ENCODE results near the gene KLK4.
A peak's percentile ranks its signal among the peaks of the same experiment; 100 is the strongest.

The KLK4 gene

GRCh38 chr19:50921426-50922316, 10.5 kb upstream of the KLK4 start:
- Histone ChIP-seq H3K9ac (no peak overlapping the region), H3K36me3 (ENCODE audit: control insufficient read depth, insufficient read depth, low read length) (no peaks in the 10 kb centered on the region), H3K4me3 (ENCODE audit: low read depth, low read length) (no peak overlapping the region), H2AFZ (peak overlapping the region; percentile 41), H3K9me3 (ENCODE audit: control insufficient read depth, low read length) (no peaks in the 10 kb centered on the region), H3K4me2 (ENCODE audit: low read length) (no peak overlapping the region), H3K27ac (no peak overlapping the region), H3K27me3 (ENCODE audit: control insufficient read depth, insufficient read depth, low read length) (no peaks in the 10 kb centered on the region), H3K4me1 (peaks cover 3% of the 10 kb centered on the region), H3K79me2 (no peaks in the 10 kb centered on the region)
- no peak for TF ChIP-seq CTCF (IDR thresholded peaks at IDR 0.05)

GRCh38 chr19:50916069-50916468, 4.9 kb upstream of the KLK4 start:
- no peaks in the 10 kb centered on the region for H3K36me3 ChIP-seq (ENCODE audit: control insufficient read depth, insufficient read depth, low read length)
- H3K9ac ChIP-seq: no peak overlapping the region
- no peak overlapping the region for H3K4me2 ChIP-seq (ENCODE audit: low read length)
- no peak for TF ChIP-seq CTCF (IDR thresholded peaks at IDR 0.05)
- H3K4me1 ChIP-seq: no peaks in the 10 kb centered on the region
- H3K9me3 ChIP-seq (ENCODE audit: control insufficient read depth, low read length): no peaks in the 10 kb centered on the region
- no peaks in the 10 kb centered on the region for H3K27me3 ChIP-seq (ENCODE audit: control insufficient read depth, insufficient read depth, low read length)
- no peaks in the 10 kb centered on the region for H3K79me2 ChIP-seq
- no peak overlapping the region for H3K27ac ChIP-seq
- no peak overlapping the region for H2AFZ ChIP-seq
- H3K4me3 ChIP-seq (ENCODE audit: low read depth, low read length): no peak overlapping the region

GRCh38 chr19:50912727-50913716, 1.8 kb upstream of the KLK4 start:
- no peaks in the 10 kb centered on the region for H3K36me3 ChIP-seq (ENCODE audit: control insufficient read depth, insufficient read depth, low read length)
- no peak overlapping the region for H3K27ac ChIP-seq
- H3K4me3 ChIP-seq (ENCODE audit: low read depth, low read length): no peak overlapping the region
- H3K4me1 ChIP-seq: peaks cover 3% of the 10 kb centered on the region
- no peaks in the 10 kb centered on the region for H3K27me3 ChIP-seq (ENCODE audit: control insufficient read depth, insufficient read depth, low read length)
- H3K9me3 ChIP-seq (ENCODE audit: control insufficient read depth, low read length): no peaks in the 10 kb centered on the region
- no peaks in the 10 kb centered on the region for H3K79me2 ChIP-seq
- H2AFZ ChIP-seq: no peak overlapping the region
- no peak for TF ChIP-seq CTCF (IDR thresholded peaks at IDR 0.05)
- H3K4me2 ChIP-seq (ENCODE audit: low read length): no peak overlapping the region
- H3K9ac ChIP-seq: no peak overlapping the region

- H3K27me3 ChIP-seq (ENCODE audit: control insufficient read depth, insufficient read depth, low read length): no peaks in the 10 kb centered on the region
- no peak for TF ChIP-seq CTCF (IDR thresholded peaks at IDR 0.05)
Observed at GRCh38 chr19:50912102-50912599, 956 bp upstream of the KLK4 start.

More at GRCh38 chr19:50912102-50912599, 956 bp upstream of the KLK4 start:
- Histone ChIP-seq H3K36me3 (ENCODE audit: control insufficient read depth, insufficient read depth, low read length) (no peaks in the 10 kb centered on the region), H3K9ac (no peak overlapping the region), H3K27ac (no peak overlapping the region), H3K4me2 (ENCODE audit: low read length) (no peak overlapping the region), H3K79me2 (no peaks in the 10 kb centered on the region), H2AFZ (no peak overlapping the region), H3K9me3 (ENCODE audit: control insufficient read depth, low read length) (no peaks in the 10 kb centered on the region), H3K4me1 (peaks cover 3% of the 10 kb centered on the region), H3K4me3 (ENCODE audit: low read depth, low read length) (no peak overlapping the region)
